Upper lobe of left lung (tissue), 4 donors: ENCODE data around the gene GLIS1.

Source experiments
- EP300 ChIP-seq, 4 donors: sonication (generic); formaldehyde crosslinking; IDR thresholded peaks; one replicate each; pipeline ENCODE4 v1.5.1; 2017; ENCODE audit warnings: antibody characterized with exemption in 4 of 4, control low read depth in 2 of 4
- TF ChIP-seq, protein P1 (sequence below), 6 experiments: fragments of 450-650 bp in 4 of 6; fragments of 200-600 bp in 2 of 6; sonication (generic) in 2 of 6; IDR thresholded peaks; one replicate each; pipeline ENCODE4 v1.5.1; 2016 to 2019; ENCODE audit warnings: antibody characterized with exemption in 6 of 6

DNA sequence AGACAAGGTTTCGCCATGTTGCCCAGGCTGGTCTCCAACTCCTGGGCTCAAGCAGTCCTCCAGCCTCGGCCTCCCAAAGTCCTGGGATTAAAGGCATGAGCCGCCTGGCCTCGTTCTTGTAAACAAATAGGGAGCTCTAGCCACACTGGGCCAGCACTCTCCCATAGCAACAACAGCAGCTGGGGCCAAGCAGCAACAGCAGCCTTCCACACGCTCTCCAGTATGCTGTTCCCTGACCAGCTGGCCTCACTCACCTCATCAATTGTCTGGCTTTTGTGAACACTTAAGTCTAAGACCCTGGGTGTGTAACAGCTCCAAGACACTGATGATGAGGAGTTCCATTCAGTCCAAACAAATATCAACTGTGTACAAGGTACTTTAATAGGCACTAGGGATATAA lies 16.9 kb upstream of the GLIS1 start:
- TF ChIP-seq EP300 (IDR thresholded peaks at IDR 0.05), result no peak
- TF ChIP-seq, protein P1, sequence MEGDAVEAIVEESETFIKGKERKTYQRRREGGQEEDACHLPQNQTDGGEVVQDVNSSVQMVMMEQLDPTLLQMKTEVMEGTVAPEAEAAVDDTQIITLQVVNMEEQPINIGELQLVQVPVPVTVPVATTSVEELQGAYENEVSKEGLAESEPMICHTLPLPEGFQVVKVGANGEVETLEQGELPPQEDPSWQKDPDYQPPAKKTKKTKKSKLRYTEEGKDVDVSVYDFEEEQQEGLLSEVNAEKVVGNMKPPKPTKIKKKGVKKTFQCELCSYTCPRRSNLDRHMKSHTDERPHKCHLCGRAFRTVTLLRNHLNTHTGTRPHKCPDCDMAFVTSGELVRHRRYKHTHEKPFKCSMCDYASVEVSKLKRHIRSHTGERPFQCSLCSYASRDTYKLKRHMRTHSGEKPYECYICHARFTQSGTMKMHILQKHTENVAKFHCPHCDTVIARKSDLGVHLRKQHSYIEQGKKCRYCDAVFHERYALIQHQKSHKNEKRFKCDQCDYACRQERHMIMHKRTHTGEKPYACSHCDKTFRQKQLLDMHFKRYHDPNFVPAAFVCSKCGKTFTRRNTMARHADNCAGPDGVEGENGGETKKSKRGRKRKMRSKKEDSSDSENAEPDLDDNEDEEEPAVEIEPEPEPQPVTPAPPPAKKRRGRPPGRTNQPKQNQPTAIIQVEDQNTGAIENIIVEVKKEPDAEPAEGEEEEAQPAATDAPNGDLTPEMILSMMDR (IDR thresholded peaks at IDR 0.05), result no peak
